Osteocyte (in vitro differentiated cells): ENCODE data around the gene PGS1. TPM values are rescaled to one million over a fixed set of nuclear protein-coding genes. Genes with fewer than 3 reads are reported as not detected.

Experiments used
- DNase-seq: peaks from one replicate; pipeline ENCODE4 v3.0.0; 2021; ENCODE audit warnings: mixed read lengths; ENCODE audit not compliant: unreplicated experiment; ENCODE audit errors: extremely low spot score
- H3K27ac Mint-ChIP-seq: one replicate; pipeline ENCODE4 v1.8.0; 2021; ENCODE audit warnings: mild to moderate bottlenecking, mixed read lengths; ENCODE audit not compliant: unreplicated experiment
- H3K27me3 Mint-ChIP-seq: one replicate; pipeline ENCODE4 v1.8.0; 2021; ENCODE audit warnings: mixed read lengths; ENCODE audit not compliant: unreplicated experiment
- H3K36me3 Mint-ChIP-seq: one replicate; pipeline ENCODE4 v1.8.0; 2021; ENCODE audit warnings: mixed read lengths; ENCODE audit not compliant: unreplicated experiment
- H3K4me1 Mint-ChIP-seq: one replicate; pipeline ENCODE4 v1.8.0; 2021; ENCODE audit warnings: mixed read lengths; ENCODE audit not compliant: unreplicated experiment
- H3K4me3 Mint-ChIP-seq: one replicate; pipeline ENCODE4 v1.8.0; 2021; ENCODE audit warnings: mild to moderate bottlenecking, moderate library complexity, mixed read lengths; ENCODE audit not compliant: unreplicated experiment
- H3K9me3 Mint-ChIP-seq: one replicate; pipeline ENCODE4 v1.8.0; 2021; ENCODE audit warnings: mixed read lengths; ENCODE audit not compliant: unreplicated experiment
- CTCF ChIP-seq: fragments of 200-600 bp; sonication (generic); IDR thresholded peaks from 2 replicates; pipeline ENCODE4 v1.5.0; 2021; ENCODE audit warnings: antibody characterized with exemption, mild to moderate bottlenecking, moderate library complexity
- total RNA-seq: library from RNA; stranded (reverse); gene quantifications from 2 replicates; pipeline ENCODE4 v1.2.1, GENCODE V29; 2021

PGS1 gene
- total RNA-seq, 1 donor from 2014 or later: 53.0 TPM

- peaks cover 32% of the 10 kb centered on the region for H3K36me3 Mint-ChIP-seq
- H3K4me3 Mint-ChIP-seq: peak overlapping the region; percentile 89
- peak overlapping the region; percentile 97 for H3K27ac Mint-ChIP-seq
- DNase-seq: no peak
- peaks cover 69% of the 10 kb centered on the region for H3K4me1 Mint-ChIP-seq
- no peaks in the 10 kb centered on the region for H3K27me3 Mint-ChIP-seq
- H3K9me3 Mint-ChIP-seq: no peaks in the 10 kb centered on the region
- TF ChIP-seq CTCF: no peak
Observed at GRCh38 chr17:78355045-78355641, 23.3 kb upstream of the PGS1 start.

- Mint-ChIP-seq H3K9me3 (no peaks in the 10 kb centered on the region), H3K4me1 (peaks cover 65% of the 10 kb centered on the region), H3K36me3 (peaks cover 32% of the 10 kb centered on the region), H3K27ac (peak overlapping the region; percentile 97), H3K27me3 (no peaks in the 10 kb centered on the region), H3K4me3 (peak overlapping the region; percentile 89)
- no peak for TF ChIP-seq CTCF
- DNase-seq: no peak
Observed at GRCh38 chr17:78355701-78356100, 22.7 kb upstream of the PGS1 start.

- DNase-seq: no peak
- H3K4me1 Mint-ChIP-seq: peaks cover 67% of the 10 kb centered on the region
- H3K4me3 Mint-ChIP-seq: peak overlapping the region; percentile 89
- H3K9me3 Mint-ChIP-seq: no peaks in the 10 kb centered on the region
- no peak for TF ChIP-seq CTCF
- peak overlapping the region; percentile 97 for H3K27ac Mint-ChIP-seq
- peaks cover 32% of the 10 kb centered on the region for H3K36me3 Mint-ChIP-seq
- H3K27me3 Mint-ChIP-seq: no peaks in the 10 kb centered on the region
Observed at GRCh38 chr17:78356101-78356713, 22.2 kb upstream of the PGS1 start.

- DNase-seq: peak; percentile 90
- TF ChIP-seq CTCF: no peak
- Mint-ChIP-seq H3K36me3 (peaks cover 32% of the 10 kb centered on the region), H3K27ac (peak overlapping the region; percentile 97), H3K4me3 (peak overlapping the region; percentile 89), H3K9me3 (no peaks in the 10 kb centered on the region), H3K4me1 (peaks cover 62% of the 10 kb centered on the region), H3K27me3 (no peaks in the 10 kb centered on the region)
Observed at GRCh38 chr17:78357177-78357586, 21.3 kb upstream of the PGS1 start.

- peaks cover 32% of the 10 kb centered on the region for H3K36me3 Mint-ChIP-seq
- H3K9me3 Mint-ChIP-seq: no peaks in the 10 kb centered on the region
- H3K4me1 Mint-ChIP-seq: peaks cover 61% of the 10 kb centered on the region
- no peak for DNase-seq
- peak overlapping the region; percentile 89 for H3K4me3 Mint-ChIP-seq
- no peaks in the 10 kb centered on the region for H3K27me3 Mint-ChIP-seq
- peak overlapping the region; percentile 97 for H3K27ac Mint-ChIP-seq
- no peak for TF ChIP-seq CTCF
Observed at GRCh38 chr17:78357672-78358537, 20.5 kb upstream of the PGS1 start.
